WTC11 (cell line): Measurements from ENCODE around the gene ARSJ.

Experiments used
- ATF6 ChIP-seq: sonication (generic); formaldehyde crosslinking; IDR thresholded peaks from 2 replicates; pipeline ENCODE4 v1.8.1; 2023; ENCODE audit warnings: mild to moderate bottlenecking, missing genetic modification reagents
- CREM ChIP-seq: sonication (generic); formaldehyde crosslinking; IDR thresholded peaks from 2 replicates; pipeline ENCODE4 v1.8.1; 2022; ENCODE audit warnings: mild to moderate bottlenecking, missing genetic modification reagents, moderate library complexity
- CTCF ChIP-seq: fragments of 200-600 bp; IDR thresholded peaks from 2 replicates; pipeline ENCODE4 v1.8.0; 2022; ENCODE audit warnings: antibody characterized with exemption
- ERG ChIP-seq: fragments of 250-450 bp; sonication (Bioruptor Pico); IDR thresholded peaks from 2 replicates; pipeline ENCODE4 v1.8.0; 2021; ENCODE audit warnings: mild to moderate bottlenecking
- HMGXB4 ChIP-seq: sonication (generic); formaldehyde crosslinking; IDR thresholded peaks from 2 replicates; pipeline ENCODE4 v1.8.1; 2023; ENCODE audit warnings: mild to moderate bottlenecking, moderate library complexity, missing genetic modification reagents
- IRF1 ChIP-seq: sonication (generic); formaldehyde crosslinking; IDR thresholded peaks from 2 replicates; pipeline ENCODE4 v1.8.0; 2023; ENCODE audit warnings: missing genetic modification reagents
- JUN ChIP-seq: sonication (generic); formaldehyde crosslinking; IDR thresholded peaks from 2 replicates; pipeline ENCODE4 v1.8.0; 2023; ENCODE audit warnings: mild to moderate bottlenecking, missing genetic modification reagents
- NR3C1 ChIP-seq: sonication (generic); formaldehyde crosslinking; conservative IDR thresholded peaks from 2 replicates; pipeline ENCODE4 v1.8.1; 2023; ENCODE audit warnings: low read depth, mild to moderate bottlenecking, missing genetic modification reagents

GRCh38 chr4:114005569-114006442 is 26.4 kb upstream of the ARSJ start:
- TF ChIP-seq JUN (CRISPR knock-in tag), result no peak
- TF ChIP-seq IRF1 (CRISPR knock-in tag), result no peak
- TF ChIP-seq CTCF, result no peak
- TF ChIP-seq HMGXB4 (CRISPR knock-in tag), result no peak
- TF ChIP-seq NR3C1, result no peak
- TF ChIP-seq ERG (CRISPR knock-in tag), result no peak
- TF ChIP-seq ATF6 (CRISPR knock-in tag), result no peak
- TF ChIP-seq CREM, result no peak
